Measurements from ENCODE around the gene ZNF784.

ZNF784 gene

DNA sequence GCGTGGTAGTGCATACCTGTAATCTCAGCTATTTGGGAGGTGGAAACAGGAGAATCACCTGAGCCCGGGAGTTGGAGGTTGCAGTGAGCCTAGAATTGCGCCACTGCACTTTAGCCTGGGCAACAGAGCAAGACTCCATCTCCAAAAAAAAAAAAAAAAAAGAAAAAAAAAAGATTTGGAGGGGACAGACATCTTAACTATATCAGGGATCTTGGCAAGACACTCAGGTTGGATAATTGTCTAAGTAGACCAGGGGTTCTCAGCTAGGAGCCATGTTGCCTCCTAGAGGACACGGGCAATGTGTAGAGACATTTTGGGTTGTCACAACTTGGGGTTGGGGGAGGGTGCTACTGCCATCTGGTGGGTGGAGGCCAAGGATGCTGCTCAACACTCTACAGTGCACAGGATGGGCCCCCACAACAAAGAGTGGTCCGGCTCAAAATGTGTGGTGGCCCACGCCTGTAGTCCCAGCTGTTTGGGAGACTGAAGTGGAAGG, 14.5 kb upstream of the ZNF784 start:
- no peak for ATAC-seq
- TF ChIP-seq ZFP30 (CRISPR knock-in tag; IDR thresholded peaks at IDR 0.05) (no peak), BACH2 (CRISPR knock-in tag; IDR thresholded peaks at IDR 0.05; ENCODE audit: borderline replicate concordance) (no peak), TCF4 (CRISPR knock-in tag; IDR thresholded peaks at IDR 0.05; ENCODE audit: borderline replicate concordance) (no peak), ISL1 (CRISPR knock-in tag; IDR thresholded peaks at IDR 0.05) (no peak), ZNF70 (CRISPR knock-in tag; IDR thresholded peaks at IDR 0.05) (no peak), ZNF565 (CRISPR knock-in tag; conservative IDR thresholded peaks at IDR 0.05; ENCODE audit: low read depth) (no peak), ARNTL (CRISPR knock-in tag; IDR thresholded peaks at IDR 0.05; ENCODE audit: borderline replicate concordance, low read depth) (no peak), PPARA (CRISPR knock-in tag; IDR thresholded peaks at IDR 0.05; ENCODE audit: borderline replicate concordance) (no peak), ESRRG (CRISPR knock-in tag; IDR thresholded peaks at IDR 0.05) (no peak), CSDC2 (CRISPR knock-in tag; IDR thresholded peaks at IDR 0.05) (no peak), TOX (CRISPR knock-in tag; IDR thresholded peaks at IDR 0.05; ENCODE audit: borderline replicate concordance) (no peak), OSR1 (CRISPR knock-in tag; IDR thresholded peaks at IDR 0.05) (no peak), RARB (CRISPR knock-in tag; IDR thresholded peaks at IDR 0.05) (no peak)
- TF ChIP-seq, protein P1, sequence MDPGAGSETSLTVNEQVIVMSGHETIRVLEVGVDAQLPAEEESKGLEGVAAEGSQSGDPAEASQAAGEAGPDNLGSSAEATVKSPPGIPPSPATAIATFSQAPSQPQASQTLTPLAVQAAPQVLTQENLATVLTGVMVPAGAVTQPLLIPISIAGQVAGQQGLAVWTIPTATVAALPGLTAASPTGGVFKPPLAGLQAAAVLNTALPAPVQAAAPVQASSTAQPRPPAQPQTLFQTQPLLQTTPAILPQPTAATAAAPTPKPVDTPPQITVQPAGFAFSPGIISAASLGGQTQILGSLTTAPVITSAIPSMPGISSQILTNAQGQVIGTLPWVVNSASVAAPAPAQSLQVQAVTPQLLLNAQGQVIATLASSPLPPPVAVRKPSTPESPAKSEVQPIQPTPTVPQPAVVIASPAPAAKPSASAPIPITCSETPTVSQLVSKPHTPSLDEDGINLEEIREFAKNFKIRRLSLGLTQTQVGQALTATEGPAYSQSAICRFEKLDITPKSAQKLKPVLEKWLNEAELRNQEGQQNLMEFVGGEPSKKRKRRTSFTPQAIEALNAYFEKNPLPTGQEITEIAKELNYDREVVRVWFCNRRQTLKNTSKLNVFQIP (CRISPR knock-in tag; IDR thresholded peaks at IDR 0.05; ENCODE audit: borderline replicate concordance, low read depth), result no peak
- TF ChIP-seq, protein P2, sequence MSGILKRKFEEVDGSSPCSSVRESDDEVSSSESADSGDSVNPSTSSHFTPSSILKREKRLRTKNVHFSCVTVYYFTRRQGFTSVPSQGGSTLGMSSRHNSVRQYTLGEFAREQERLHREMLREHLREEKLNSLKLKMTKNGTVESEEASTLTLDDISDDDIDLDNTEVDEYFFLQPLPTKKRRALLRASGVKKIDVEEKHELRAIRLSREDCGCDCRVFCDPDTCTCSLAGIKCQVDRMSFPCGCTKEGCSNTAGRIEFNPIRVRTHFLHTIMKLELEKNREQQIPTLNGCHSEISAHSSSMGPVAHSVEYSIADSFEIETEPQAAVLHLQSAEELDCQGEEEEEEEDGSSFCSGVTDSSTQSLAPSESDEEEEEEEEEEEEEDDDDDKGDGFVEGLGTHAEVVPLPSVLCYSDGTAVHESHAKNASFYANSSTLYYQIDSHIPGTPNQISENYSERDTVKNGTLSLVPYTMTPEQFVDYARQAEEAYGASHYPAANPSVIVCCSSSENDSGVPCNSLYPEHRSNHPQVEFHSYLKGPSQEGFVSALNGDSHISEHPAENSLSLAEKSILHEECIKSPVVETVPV (CRISPR knock-in tag; IDR thresholded peaks at IDR 0.05), result no peak
- TF ChIP-seq, protein P3, sequence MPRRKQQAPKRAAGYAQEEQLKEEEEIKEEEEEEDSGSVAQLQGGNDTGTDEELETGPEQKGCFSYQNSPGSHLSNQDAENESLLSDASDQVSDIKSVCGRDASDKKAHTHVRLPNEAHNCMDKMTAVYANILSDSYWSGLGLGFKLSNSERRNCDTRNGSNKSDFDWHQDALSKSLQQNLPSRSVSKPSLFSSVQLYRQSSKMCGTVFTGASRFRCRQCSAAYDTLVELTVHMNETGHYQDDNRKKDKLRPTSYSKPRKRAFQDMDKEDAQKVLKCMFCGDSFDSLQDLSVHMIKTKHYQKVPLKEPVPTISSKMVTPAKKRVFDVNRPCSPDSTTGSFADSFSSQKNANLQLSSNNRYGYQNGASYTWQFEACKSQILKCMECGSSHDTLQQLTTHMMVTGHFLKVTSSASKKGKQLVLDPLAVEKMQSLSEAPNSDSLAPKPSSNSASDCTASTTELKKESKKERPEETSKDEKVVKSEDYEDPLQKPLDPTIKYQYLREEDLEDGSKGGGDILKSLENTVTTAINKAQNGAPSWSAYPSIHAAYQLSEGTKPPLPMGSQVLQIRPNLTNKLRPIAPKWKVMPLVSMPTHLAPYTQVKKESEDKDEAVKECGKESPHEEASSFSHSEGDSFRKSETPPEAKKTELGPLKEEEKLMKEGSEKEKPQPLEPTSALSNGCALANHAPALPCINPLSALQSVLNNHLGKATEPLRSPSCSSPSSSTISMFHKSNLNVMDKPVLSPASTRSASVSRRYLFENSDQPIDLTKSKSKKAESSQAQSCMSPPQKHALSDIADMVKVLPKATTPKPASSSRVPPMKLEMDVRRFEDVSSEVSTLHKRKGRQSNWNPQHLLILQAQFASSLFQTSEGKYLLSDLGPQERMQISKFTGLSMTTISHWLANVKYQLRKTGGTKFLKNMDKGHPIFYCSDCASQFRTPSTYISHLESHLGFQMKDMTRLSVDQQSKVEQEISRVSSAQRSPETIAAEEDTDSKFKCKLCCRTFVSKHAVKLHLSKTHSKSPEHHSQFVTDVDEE (CRISPR knock-in tag; IDR thresholded peaks at IDR 0.05), result no peak
- TF ChIP-seq, protein P4, sequence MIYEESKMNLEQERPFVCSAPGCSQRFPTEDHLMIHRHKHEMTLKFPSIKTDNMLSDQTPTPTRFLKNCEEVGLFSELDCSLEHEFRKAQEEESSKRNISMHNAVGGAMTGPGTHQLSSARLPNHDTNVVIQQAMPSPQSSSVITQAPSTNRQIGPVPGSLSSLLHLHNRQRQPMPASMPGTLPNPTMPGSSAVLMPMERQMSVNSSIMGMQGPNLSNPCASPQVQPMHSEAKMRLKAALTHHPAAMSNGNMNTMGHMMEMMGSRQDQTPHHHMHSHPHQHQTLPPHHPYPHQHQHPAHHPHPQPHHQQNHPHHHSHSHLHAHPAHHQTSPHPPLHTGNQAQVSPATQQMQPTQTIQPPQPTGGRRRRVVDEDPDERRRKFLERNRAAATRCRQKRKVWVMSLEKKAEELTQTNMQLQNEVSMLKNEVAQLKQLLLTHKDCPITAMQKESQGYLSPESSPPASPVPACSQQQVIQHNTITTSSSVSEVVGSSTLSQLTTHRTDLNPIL (CRISPR knock-in tag; IDR thresholded peaks at IDR 0.05; ENCODE audit: low read depth), result no peak

DNA sequence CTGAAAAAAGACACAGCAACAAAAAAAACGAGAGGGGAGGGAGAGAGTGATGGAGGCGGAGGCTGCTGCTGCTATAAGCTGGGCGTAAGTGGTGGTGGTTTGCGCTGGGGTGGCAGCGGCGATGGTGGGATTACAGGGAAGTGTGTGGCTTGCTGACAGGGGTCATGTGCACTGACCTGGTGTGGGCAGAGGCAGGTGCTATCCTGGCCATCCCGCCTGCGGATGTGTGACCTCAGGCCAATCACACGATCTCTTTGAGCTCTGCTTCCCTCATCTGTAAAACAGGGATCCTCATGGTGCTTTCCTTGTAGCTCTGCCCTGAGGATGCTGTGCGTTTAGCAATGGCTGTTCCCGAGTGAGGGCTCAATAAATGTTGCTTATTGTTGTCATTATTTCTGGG, 13.2 kb upstream of the ZNF784 start:
- TF ChIP-seq ZC3H10 (CRISPR knock-in tag; IDR thresholded peaks at IDR 0.05) (no peak), ZNF8 (CRISPR knock-in tag; IDR thresholded peaks at IDR 0.05) (no peak), RARB (CRISPR knock-in tag; IDR thresholded peaks at IDR 0.05) (no peak), ESRRG (CRISPR knock-in tag; IDR thresholded peaks at IDR 0.05) (no peak), ARNTL (CRISPR knock-in tag; IDR thresholded peaks at IDR 0.05; ENCODE audit: borderline replicate concordance, low read depth) (no peak), GLIS3 (CRISPR knock-in tag; IDR thresholded peaks at IDR 0.05) (no peak), TCF4 (CRISPR knock-in tag; IDR thresholded peaks at IDR 0.05; ENCODE audit: borderline replicate concordance) (no peak), ZNF70 (CRISPR knock-in tag; IDR thresholded peaks at IDR 0.05) (no peak), SNAI2 (CRISPR knock-in tag; IDR thresholded peaks at IDR 0.05) (no peak), PPARA (CRISPR knock-in tag; IDR thresholded peaks at IDR 0.05; ENCODE audit: borderline replicate concordance) (no peak)
- TF ChIP-seq, protein P1 (CRISPR knock-in tag; IDR thresholded peaks at IDR 0.05; ENCODE audit: borderline replicate concordance, low read depth), result no peak
- TF ChIP-seq, protein P3 (CRISPR knock-in tag; IDR thresholded peaks at IDR 0.05), result no peak
- TF ChIP-seq, protein P2 (CRISPR knock-in tag; IDR thresholded peaks at IDR 0.05), result no peak
- TF ChIP-seq, protein P4 (CRISPR knock-in tag; IDR thresholded peaks at IDR 0.05; ENCODE audit: low read depth), result no peak
- TF ChIP-seq, protein P5, sequence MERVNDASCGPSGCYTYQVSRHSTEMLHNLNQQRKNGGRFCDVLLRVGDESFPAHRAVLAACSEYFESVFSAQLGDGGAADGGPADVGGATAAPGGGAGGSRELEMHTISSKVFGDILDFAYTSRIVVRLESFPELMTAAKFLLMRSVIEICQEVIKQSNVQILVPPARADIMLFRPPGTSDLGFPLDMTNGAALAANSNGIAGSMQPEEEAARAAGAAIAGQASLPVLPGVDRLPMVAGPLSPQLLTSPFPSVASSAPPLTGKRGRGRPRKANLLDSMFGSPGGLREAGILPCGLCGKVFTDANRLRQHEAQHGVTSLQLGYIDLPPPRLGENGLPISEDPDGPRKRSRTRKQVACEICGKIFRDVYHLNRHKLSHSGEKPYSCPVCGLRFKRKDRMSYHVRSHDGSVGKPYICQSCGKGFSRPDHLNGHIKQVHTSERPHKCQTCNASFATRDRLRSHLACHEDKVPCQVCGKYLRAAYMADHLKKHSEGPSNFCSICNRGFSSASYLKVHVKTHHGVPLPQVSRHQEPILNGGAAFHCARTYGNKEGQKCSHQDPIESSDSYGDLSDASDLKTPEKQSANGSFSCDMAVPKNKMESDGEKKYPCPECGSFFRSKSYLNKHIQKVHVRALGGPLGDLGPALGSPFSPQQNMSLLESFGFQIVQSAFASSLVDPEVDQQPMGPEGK (CRISPR knock-in tag; IDR thresholded peaks at IDR 0.05; ENCODE audit: borderline replicate concordance), result no peak
- no peak for ATAC-seq
